ENCODE data around the gene RPS16.

The RPS16 gene

GRCh38 chr19:39419003-39419402 lies 16.7 kb downstream of the RPS16 start:
- DNase-seq = no peak

- DNase-seq = no peak
These were observed 18.1 kb downstream of the RPS16 start for GRCh38 chr19:39417463-39418181.

GRCh38 chr19:39416152-39417120 lies 19.3 kb downstream of the RPS16 start:
- DNase-seq = no peak

GRCh38 chr19:39415111-39416046 lies 20.4 kb downstream of the RPS16 start:
- no peak for DNase-seq

- no peak for DNase-seq
These were observed 21.7 kb downstream of the RPS16 start for GRCh38 chr19:39413911-39414608.

- no peak for DNase-seq
These were observed 22.4 kb downstream of the RPS16 start for GRCh38 chr19:39413272-39413910.

GRCh38 chr19:39412867-39413271 lies 22.9 kb downstream of the RPS16 start:
- no peak for DNase-seq

- DNase-seq = peak; percentile 99 to 100
These were observed 23.5 kb downstream of the RPS16 start, which contains the start of gene PLEKHG2 for GRCh38 chr19:39412100-39412866. TSS of gene PLEKHG2 (plus strand) at chr19:39412669. CDS start at chr19:39414087, 1,418 bp downstream.

- DNase-seq = peak; percentile 83 to 99
These were observed 24.0 kb downstream of the RPS16 start for GRCh38 chr19:39411832-39412099.

- peak in 1 of 2 donors; percentile 39 for DNase-seq
These were observed 24.5 kb downstream of the RPS16 start for GRCh38 chr19:39411081-39411831.

- no peak for DNase-seq
These were observed 25.0 kb downstream of the RPS16 start for GRCh38 chr19:39410831-39411080.

- DNase-seq = peak in 1 of 2 donors; percentile 52
These were observed 25.5 kb downstream of the RPS16 start for GRCh38 chr19:39410017-39410830.

GRCh38 chr19:39409208-39410016 lies 26.3 kb downstream of the RPS16 start:
- peak; percentile 63 to 79 for DNase-seq

GRCh38 chr19:39408392-39409207 lies 27.1 kb downstream of the RPS16 start:
- peak in 1 of 2 donors; percentile 14 for DNase-seq

- peak in 1 of 2 donors; percentile 23 for DNase-seq
These were observed 27.9 kb downstream of the RPS16 start for GRCh38 chr19:39407660-39408391.

GRCh38 chr19:39407410-39407659 lies 28.4 kb downstream of the RPS16 start:
- no peak for DNase-seq

Measured in inflammatory macrophage treated with lipopolysaccharide for 1 hour (primary cell).